Hypothalamus (tissue), 51 donors: ENCODE results near the gene PTPRN2.

Experiments used
- DNase-seq, 51 donors: peaks; one replicate each; lab custom pipeline; 2025; lab: John Stamatoyannopoulos, UW

Gene PTPRN2

DNA sequence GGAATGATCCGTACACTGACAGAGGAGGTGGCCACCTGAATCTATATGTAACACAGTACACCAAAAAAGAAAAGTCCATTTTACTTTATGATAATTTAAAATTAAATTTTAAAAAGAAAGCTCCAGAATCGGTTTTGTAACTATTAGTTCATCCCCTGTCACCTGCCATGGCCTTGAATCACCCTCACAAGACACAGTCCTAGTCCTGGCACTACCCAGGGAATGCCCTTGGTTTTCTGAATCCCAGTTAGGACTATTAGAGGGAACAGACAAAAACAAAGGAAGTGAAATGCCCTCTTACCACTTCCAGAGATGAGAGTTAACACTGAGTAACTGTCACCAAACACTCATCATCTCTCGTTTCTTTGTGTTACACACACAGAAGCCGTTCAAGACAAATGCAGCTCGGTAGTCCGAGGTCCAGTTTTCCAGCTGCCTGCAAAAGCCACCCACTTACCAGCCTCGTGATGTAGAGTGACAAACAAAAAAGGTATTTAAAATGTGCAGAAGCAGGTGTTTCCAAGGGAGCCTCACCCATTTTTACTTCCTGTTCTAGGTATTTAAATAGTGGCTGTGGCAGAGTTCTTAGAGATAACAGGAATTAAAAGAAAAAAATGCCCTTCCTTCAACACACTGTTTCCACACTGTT, 6.1 kb downstream of the PTPRN2 start:
- no peak for DNase-seq

DNA sequence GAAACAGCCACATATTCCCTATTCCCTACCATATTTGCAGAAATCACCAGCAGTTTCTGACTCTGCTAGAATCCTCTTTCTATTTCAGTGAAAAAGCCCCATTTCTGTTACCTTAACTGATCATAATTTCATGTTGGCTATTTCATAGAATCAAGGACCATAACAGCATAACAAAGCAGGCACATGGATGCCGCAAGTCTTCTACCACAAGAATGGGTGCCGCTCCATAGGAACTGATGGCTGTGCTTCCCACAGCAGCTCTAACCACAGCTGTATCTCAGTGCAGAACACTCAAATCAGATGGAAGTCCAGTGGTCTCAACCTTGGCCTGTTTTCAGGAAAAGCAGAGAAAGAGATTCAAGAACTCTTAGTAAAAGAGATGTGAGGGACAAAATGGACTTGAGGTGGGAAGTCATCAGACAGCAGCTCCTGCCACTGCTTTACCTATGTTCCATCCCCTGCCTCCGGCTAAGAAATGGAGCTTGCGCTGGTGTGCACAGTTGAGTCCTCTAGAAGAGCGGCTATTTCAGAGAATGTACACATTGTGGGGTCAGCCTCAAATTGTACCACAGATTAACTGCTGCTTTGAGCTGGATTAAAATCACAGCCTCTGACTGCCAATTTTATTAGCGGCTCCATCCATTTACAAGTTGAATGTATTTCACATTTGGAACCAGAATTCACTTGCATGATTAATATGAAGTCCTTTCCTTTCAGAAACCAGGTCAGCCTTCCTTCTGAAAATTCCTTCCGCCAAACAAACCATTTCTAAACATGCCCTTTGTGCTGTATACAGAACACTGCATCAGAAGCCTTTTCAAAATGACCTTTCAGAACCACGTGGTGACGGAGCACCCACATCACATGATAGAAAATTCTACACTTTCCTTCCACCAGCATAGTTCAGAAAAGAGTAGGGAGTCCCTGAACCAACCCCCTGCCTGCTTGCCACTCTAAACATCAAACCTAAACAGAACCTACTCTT, 7.7 kb downstream of the PTPRN2 start:
- no peak for DNase-seq

DNA sequence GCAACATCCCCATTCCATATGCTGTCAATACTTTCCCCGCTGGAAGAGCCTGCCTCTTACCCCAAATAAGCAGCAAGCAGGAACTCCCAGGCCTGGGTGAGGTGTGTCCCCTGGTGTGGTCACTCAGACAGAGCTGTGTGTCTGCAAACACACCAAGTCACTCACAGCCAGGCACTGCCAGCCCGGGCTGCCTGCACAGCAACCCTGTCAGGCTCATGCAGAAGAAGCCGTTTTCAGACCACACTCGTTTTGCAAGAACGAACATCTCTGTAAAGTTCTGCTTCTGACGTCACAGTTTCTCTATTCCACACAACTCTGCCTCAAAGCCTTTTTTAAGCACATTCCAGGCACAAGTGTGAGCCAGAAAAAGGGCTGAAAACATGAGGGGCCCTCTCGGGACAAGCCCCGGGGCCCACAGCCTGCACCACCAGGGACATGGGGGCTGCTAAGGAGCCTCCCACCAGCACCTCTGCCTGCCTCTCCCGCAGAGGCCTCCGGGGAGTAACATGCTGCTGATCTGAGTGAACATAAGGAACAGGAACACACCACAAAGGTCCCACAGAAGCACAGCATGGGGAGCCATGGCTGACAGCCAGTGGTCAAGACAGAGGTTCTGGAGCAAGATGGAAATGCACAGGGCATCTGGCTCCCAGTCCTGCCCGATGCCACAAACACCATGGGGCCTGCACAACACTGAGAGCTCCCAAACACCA, 11.4 kb downstream of the PTPRN2 start:
- no peak for DNase-seq

DNA sequence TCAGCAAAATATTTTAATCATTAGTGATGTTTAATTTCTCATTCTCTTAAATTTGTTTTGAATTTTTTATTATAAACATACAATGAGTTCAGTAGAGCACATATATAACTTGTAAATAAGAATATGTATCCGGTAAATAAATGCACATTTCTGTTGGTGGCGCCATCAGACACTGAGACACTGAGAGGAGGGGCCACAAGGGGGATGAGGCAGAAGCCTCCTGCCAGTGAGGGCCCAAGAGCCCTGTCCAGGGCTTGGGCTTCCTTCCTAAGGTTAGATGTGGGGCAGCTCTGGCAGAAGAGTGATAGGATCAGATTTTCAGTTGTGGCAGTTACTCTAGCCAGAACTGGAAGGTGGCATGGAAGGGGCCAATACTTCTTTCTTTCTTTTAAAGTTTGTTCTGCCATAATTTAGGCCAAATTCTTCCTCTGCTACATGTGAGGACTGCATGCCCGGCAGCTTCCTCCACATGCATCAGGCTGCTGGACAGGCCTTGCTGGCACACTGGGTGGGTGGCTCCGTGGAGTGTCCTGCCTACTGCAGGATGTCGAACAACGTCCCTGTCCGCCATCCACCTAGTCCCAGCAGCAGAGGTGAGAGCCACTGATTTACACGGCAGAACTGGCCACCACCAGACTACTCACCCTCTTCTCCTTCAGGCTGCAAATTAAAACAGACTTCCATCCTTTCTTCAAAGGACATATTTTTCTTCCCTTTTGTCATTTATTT, 13.2 kb downstream of the PTPRN2 start:
- DNase-seq: no peak

DNA sequence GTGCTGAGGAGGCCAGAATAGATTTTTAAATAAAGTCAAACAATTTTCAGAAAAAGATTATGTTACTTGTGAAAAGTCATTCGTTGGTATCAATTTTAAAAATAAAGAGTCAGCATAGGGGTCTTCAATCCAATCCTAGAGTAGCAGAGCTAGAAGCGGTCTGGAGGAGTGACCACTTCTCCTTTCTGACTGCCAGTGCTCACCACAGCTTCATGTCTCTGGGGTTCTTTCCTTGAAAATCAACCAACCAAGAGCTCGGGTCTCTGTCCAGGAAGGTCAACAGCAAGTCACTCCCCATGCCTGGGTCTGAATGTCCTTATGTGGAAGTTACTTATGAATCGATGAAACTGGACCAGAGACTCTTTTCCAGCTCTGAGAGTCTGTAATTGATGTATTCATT, 14.3 kb downstream of the PTPRN2 start:
- DNase-seq: no peak

DNA sequence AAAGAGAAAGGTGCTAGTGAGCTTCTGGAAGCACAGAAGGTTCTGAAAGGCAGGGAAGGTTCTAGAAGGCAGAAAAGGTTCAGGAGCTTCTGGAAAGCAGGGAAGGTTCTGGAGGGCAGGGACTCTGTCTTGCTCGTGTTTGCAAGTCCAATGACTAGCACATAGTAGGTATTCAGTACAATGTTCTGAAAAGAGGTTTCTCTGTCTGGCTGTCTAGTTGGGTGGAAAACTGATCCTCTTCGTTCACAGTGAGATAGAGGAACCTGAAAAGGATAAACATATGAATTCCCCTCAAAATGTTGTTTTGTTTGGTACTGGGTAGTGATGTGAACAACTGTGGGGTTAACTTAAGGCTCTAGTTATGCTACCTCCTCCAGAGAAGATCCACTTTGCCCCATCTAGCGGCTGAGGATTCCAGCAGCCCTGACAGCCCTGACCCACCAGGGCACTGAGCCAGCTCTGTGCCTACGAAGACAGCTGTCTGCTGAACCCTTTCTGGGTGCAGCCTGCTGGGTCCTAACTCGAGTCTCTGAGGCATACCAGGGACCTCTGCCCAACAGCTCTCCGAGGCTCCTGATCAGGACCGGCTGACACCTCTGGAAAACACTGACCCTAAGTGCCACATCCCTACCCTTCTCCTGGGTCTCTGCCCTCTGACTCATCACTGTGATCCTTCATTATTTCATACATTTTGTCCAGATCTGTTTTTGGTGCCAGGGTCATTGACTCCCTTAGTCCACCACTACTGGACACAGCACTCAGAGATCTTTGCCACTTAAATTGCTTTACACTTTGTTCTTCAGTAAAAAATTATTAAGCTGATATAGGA, 15.4 kb downstream of the PTPRN2 start:
- peak in 2 of 51 donors; percentile 9 to 12 for DNase-seq

DNA sequence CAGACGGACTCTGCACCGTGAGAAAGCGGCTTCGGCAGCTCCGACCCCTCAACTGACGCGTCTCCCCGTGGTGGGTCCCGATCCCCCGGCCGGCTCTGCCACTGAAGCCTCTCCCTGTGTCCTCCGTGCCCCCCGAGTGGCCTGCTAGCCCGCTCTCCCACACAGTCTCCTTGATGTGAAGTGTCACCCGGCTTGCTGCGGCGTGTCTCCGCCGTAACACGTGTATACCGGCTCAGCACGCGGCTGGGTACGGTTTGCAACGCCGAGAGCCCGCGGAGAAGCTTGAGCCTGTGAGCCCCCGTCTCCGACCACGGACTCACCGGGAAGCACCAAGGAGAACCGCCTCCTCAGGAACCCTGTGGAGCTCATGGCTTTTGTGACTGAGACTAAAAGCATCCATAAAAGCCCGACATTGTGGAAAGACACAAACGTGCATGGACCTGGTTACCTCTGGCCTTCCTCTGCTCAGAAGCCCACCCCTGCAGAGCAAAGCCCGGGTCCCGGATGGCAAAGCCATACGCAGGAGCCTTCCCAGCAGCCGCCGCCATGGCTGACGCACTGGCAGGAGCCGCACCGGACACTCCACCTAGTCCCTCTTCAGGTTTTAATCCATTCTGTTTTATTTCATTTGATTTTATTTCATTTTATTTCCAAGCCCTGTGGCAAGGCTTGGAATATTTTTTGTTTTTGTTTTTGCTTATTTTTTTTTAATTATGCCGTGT, 17.0 kb downstream of the PTPRN2 start:
- DNase-seq: no peak

DNA sequence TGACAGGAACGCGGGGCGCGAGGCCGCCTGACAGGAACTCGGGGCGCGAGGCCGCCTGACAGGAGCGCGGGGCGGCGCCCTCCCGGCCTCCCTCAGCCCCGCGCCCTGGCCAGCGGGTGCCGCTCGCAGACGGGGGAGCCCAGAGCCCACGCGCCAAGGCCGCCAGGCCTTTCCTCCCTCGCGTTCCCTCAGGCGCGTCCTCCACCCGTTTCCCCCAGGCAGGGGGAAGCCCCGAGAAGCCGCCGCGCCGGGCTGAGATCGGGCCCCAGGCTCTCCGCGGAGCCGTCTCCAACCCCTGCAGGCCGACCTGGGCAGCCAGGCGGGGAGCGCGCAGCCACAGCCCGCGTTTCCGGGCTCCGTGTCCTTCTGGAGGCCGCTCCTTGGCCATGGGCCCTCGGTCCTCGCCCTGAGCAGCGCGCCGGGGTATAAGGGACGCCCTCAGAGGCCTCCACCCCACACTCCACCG, 17.7 kb downstream of the PTPRN2 start:
- DNase-seq: no peak

DNA sequence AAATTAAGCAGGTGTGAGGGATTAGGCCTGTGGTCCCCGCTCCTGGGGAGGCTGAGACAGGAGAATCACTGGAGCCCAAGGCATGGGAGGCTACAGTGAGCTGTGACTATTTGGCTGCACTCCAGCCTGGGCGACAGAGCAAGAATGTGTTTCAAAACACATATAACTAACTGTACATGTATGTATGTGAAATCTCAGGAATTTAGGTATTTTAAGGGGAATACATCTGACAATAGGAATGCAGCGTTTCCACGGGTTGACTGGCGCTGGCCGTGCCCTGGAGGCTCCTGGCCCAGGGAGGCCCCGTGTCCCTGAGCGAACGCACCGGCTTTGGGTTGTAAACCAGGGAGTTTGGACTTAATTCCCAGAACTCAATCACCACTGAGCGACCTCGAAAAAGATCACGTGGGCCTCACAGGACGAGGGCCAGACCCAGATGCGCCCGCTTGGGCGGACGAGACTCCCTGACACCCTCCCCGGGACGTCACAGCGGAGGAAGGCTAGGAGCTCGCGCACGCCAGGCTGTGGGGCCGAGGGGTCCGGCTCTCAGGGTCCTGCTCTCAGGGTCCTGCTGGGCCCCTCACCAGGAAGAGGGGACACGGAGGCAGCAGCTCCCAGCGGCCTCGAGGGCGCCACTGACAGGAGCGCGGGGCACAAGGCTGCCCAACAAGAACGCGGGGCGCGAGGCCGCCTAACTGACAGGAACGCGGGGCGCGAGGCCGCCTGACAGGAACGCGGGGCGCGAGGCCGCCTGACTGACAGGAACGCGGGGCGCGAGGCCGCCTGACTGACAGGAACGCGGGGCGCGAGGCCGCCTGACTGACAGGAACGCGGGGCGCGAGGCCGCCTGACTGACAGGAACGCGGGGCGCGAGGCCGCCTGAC, 18.4 kb downstream of the PTPRN2 start:
- no peak for DNase-seq

DNA sequence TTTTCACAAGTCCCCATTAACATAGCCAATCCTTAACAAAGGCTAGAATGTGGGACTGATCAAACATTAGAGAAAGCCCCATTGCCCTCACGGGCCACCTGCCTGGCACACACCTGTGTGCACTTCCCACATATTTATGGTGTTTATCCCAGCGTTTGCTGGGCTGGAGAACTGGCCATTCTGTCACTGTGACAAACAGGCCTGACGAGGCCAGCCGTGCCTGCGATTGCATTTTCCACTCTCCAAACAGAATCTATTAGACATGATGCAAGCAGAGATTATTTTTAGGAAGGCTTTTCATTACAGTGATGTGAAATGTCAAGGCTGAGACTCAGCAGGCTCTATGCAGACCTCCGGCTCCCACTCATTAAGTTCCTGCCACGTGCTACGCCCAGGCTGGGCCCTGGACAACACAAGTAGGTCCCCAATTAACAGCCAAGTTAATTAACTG, 20.4 kb downstream of the PTPRN2 start:
- no peak for DNase-seq

DNA sequence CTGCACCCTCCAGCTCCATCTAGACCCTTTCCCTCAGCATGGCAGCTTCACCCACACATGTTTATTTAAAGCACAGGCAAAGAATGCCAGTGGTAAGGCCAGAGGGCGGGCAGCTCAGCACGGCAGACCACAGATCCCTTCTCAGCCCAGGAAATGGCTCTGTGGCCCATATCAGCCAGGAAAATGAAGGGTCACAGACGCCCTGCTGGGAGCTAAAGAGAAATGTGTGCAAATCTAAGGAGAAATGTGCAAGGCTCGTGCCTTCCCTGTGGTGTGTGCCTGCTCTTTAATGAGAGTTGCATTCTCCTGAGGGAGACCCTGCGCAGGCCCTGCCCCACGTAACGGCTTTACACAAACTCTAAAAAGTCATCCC, 23.0 kb downstream of the PTPRN2 start:
- no peak for DNase-seq

DNA sequence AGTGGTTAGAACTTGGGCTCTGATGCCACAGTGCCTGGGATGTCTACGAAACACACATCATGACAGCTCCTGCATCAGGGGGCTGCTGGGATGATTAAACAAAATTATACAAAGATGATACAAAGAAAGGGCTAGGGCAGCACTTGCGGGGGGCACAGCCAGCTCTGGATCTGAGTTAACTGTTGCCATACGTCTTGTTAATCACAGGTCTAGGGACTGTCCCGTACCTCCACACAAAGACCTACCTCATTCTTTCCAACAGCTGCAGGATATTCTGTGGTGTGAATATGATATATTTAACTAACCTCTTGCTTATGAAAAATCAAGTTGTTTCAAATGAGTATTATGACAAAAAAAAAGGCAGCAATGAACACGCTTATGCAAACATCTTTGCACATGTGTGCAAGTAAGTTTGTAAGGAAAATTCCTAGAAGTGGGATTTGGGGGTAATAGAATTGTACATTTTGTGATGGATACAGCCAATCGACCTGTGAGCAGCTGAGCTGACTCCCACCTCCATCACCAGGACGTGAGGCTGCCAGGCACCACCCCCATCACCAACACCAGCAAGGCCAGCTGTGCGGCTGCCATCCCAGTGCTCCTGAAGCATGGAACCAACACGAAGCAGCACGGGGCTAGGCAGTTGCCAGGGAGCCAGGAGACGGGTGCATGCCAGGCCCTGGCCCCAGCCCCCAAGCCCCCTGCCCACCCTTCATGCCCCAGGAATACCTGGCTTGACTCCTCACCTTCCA, 23.5 kb downstream of the PTPRN2 start:
- no peak for DNase-seq

DNA sequence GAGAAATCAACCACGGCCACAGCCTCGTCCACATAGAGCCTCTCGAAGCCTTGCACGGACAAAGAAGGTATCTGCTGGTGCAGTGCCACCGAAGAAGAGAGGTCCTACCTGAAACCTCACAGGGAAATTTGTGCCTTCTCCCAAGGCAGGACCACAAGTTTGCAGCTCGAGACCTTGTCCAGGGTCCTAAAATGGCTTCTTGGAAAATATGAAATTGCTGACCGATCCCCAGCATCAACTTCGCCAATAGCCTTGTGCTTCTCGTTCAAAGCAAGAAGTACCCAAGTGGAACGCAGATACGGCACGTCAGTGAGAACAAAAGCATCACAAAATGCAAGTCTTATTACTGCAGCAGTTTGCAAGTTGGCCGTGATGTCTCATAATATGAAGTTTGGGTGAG, 24.6 kb downstream of the PTPRN2 start:
- no peak for DNase-seq

DNA sequence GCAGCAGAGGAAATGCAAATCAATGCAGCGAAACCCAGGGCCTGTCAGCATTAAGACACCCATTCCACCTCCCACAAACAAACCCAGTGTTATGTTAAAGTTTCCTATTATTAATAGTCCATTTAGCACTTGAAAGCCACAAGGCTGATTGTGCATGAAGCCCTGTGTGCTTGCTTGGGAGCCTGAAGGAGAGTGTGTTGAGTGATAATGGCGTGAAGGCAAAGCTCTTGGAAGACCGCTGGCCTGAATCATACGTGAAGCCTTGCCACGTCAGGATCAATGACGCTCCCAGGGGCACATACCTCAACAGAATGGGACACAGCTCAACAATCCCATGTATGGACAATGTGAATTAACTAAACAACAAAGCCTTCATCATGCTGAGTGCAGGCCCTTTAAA, 25.1 kb downstream of the PTPRN2 start:
- DNase-seq: no peak

DNA sequence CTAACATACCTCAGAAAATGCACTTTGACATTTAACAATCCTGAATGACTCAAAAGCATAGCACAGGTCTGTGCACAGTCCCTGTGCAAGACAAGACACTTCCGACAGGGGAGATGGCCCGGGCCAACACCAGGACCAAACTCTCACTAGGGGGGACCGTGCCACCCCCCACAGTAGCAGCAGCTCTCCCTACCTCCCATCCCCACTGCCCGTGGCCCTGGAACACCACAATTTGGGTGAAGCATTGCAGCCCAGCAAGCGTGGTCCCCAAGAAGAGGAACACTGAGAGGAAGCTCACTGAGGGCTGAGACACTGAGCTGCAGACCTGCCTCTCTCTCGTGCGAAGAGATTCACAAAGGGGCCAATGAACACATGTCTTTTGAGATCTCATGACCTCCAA, 26.0 kb downstream of the PTPRN2 start:
- DNase-seq: no peak

DNA sequence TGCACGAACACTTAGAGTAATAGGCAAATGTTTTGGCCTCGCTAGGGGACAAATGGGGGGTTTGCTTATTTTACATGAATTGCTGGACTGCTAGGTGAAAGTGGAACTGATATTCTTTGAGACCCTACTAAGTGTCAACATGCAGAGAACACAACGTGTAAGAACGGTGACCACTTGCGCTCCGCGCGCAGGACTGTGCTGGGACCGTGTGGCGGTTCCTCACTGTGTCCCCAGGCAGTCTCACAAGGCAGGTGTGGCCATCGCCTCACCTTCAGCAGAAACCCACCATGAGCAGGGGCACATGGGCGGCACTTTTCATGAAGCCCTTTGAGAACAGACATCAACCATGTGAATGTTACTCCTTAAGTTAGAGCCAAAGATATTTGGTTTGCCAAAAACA, 27.2 kb downstream of the PTPRN2 start:
- DNase-seq: no peak

DNA sequence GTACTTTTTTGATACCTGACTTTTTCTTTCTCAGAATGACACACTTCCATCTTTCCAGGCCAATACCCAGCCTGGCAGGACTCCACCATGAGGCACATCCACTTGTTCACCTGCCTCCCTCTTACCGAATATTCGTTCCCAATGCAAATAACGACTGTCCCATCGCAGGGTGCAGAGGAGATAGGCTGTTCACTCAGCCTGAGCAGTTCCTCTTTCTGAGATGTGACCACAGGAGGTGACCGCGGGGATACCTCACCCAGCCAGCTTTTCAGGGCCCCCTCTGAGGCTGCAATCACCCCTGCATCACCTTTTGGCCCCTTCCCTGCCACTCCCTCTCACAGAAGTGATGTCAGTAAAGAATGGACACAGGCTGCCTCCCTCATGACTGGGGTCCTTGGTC, 28.3 kb downstream of the PTPRN2 start:
- no peak for DNase-seq
